GM23338 (cell line): ENCODE results near the gene ZNF577. TPM values are rescaled to one million over a fixed set of nuclear protein-coding genes. Genes with fewer than 3 reads are reported as not detected.

Experiments used
- ATAC-seq: fragments of 200-7000 bp; cut with Tn5 transposase; 3 replicates; pipeline ENCODE4 v1.9.1; 2020
- DNase-seq: peaks from one replicate; pipeline ENCODE4 v3.0.0-alpha.2; 2015; ENCODE audit warnings: low spot score
- H2AFZ ChIP-seq: fragments of 200-600 bp; sonication (generic); 2 replicates; pipeline ENCODE4 v1.8.0; 2016; ENCODE audit warnings: antibody characterized with exemption, mild to moderate bottlenecking, moderate library complexity
- H3F3A ChIP-seq: fragments of 200-600 bp; sonication (generic); replicated peaks from 2 replicates; pipeline ENCODE4 v1.8.0; 2017; ENCODE audit warnings: antibody characterized with exemption, mixed run types, low read depth
- H3K27ac ChIP-seq: fragments of 200-600 bp; sonication (generic); 2 replicates; pipeline ENCODE4 v1.6.1; 2016; ENCODE audit warnings: low read depth
- H3K27me3 ChIP-seq: fragments of 200-600 bp; sonication (generic); 2 replicates; pipeline ENCODE4 v1.8.0; 2016; ENCODE audit warnings: mild to moderate bottlenecking, mixed run types, moderate library complexity; ENCODE audit not compliant: insufficient read depth
- H3K36me3 ChIP-seq: fragments of 200-600 bp; sonication (generic); 2 replicates; pipeline ENCODE4 v1.8.0; 2016; ENCODE audit warnings: mild to moderate bottlenecking; ENCODE audit not compliant: insufficient read depth
- H3K4me1 ChIP-seq: fragments of 200-600 bp; sonication (generic); 2 replicates; pipeline ENCODE4 v1.8.0; 2016; ENCODE audit warnings: mild to moderate bottlenecking, moderate library complexity; ENCODE audit not compliant: insufficient read depth
- H3K4me2 ChIP-seq: fragments of 200-600 bp; sonication (generic); 2 replicates; pipeline ENCODE4 v1.7.1; 2017; ENCODE audit warnings: mixed run types
- H3K4me3 ChIP-seq: fragments of 200-600 bp; sonication (generic); 2 replicates; pipeline ENCODE4 v1.6.1; 2016; ENCODE audit warnings: mixed run types
- H3K79me2 ChIP-seq: fragments of 200-600 bp; sonication (generic); replicated peaks from 2 replicates; pipeline ENCODE4 v1.8.0; 2017; ENCODE audit warnings: mild to moderate bottlenecking; ENCODE audit not compliant: insufficient read depth
- H3K9me2 ChIP-seq: fragments of 200-600 bp; sonication (generic); 2 replicates; pipeline ENCODE4 v1.8.0; 2017; ENCODE audit not compliant: insufficient read depth
- H4K20me1 ChIP-seq: fragments of 200-600 bp; sonication (generic); replicated peaks from 2 replicates; pipeline ENCODE4 v1.8.0; 2017; ENCODE audit warnings: mild to moderate bottlenecking; ENCODE audit not compliant: insufficient read depth
- H3K27ac Mint-ChIP-seq: 2 replicates; pipeline ENCODE4 v1.8.0; 2020; ENCODE audit warnings: inconsistent platforms, mild to moderate bottlenecking, moderate library complexity, mixed read lengths
- H3K27me3 Mint-ChIP-seq: 3 replicates; pipeline ENCODE4 v1.8.0; 2022; ENCODE audit warnings: low read depth, mild to moderate bottlenecking, moderate library complexity, mixed read lengths, inconsistent platforms; ENCODE audit not compliant: insufficient read depth, poor library complexity
- H3K36me3 Mint-ChIP-seq: 3 replicates; pipeline ENCODE4 v1.8.0; 2021; ENCODE audit warnings: low read depth, mild to moderate bottlenecking, inconsistent platforms, moderate library complexity, mixed read lengths
- H3K4me1 Mint-ChIP-seq: 3 replicates; pipeline ENCODE4 v1.8.0; 2020; ENCODE audit warnings: mild to moderate bottlenecking, inconsistent platforms, mixed read lengths
- H3K4me3 Mint-ChIP-seq: 3 replicates; pipeline ENCODE4 v1.8.0; 2021; ENCODE audit warnings: moderate library complexity, mild to moderate bottlenecking, inconsistent platforms, mixed read lengths
- H3K9me3 Mint-ChIP-seq: 3 replicates; pipeline ENCODE4 v1.8.0; 2020; ENCODE audit warnings: moderate library complexity, mild to moderate bottlenecking, inconsistent platforms, mixed read lengths
- CREB1 ChIP-seq: fragments of 250-450 bp; sonication (Bioruptor Pico); IDR thresholded peaks from 2 replicates; pipeline ENCODE4 v1.5.0; 2020; ENCODE audit warnings: low read depth, mild to moderate bottlenecking, moderate library complexity
- EZH2 ChIP-seq: fragments of 200-600 bp; sonication (generic); IDR thresholded peaks from one replicate; pipeline ENCODE4 v1.8.0; 2017; ENCODE audit warnings: antibody characterized with exemption, mild to moderate bottlenecking, low read depth; ENCODE audit not compliant: unreplicated experiment
- EZH2phosphoT487 ChIP-seq: fragments of 200-600 bp; sonication (generic); IDR thresholded peaks from one replicate; pipeline ENCODE4 v1.8.1; 2018; ENCODE audit warnings: antibody characterized with exemption; ENCODE audit not compliant: unreplicated experiment
- JUNB ChIP-seq: IDR thresholded peaks from one replicate; pipeline ENCODE4 v1.6.1; 2016; ENCODE audit warnings: antibody characterized with exemption; ENCODE audit not compliant: unreplicated experiment
- NANOG ChIP-seq: IDR thresholded peaks from 2 replicates; pipeline ENCODE4 v1.6.1; 2016; ENCODE audit warnings: antibody characterized with exemption, borderline replicate concordance
- POLR2AphosphoS5 ChIP-seq: IDR thresholded peaks from 2 replicates; pipeline ENCODE4 v1.6.1; 2016; ENCODE audit warnings: antibody characterized with exemption, low read depth
- STAT1 ChIP-seq: IDR thresholded peaks from one replicate; pipeline ENCODE4 v1.6.1; 2016; ENCODE audit warnings: antibody characterized with exemption; ENCODE audit not compliant: unreplicated experiment
- ZNF114 ChIP-seq: fragments of 250-450 bp; sonication (Bioruptor Pico); IDR thresholded peaks from 2 replicates; pipeline ENCODE4 v1.5.0; 2020; ENCODE audit warnings: mild to moderate bottlenecking, moderate library complexity
- ZNF331 ChIP-seq: fragments of 250-450 bp; sonication (Bioruptor Pico); IDR thresholded peaks from 2 replicates; pipeline ENCODE4 v1.5.0; 2020; ENCODE audit warnings: low read depth, mild to moderate bottlenecking, moderate library complexity
- polyA plus RNA-seq: library from polyadenylated mRNA; unstranded; fragments of >200 nt; fragmentation: Nextera tagmentation; extraction: Ambion mirVana; gene quantifications from 2 replicates; pipeline ENCODE4 v1.2.1, GENCODE V29; 2016
- total RNA-seq: library from RNA; depleted of rRNA; stranded (reverse); fragments of >200 nt; shearing (Covaris generic); gene quantifications from 2 replicates; pipeline ENCODE4 v1.2.3, GENCODE V29; 2014
- TF ChIP-seq, protein P1 (sequence below): IDR thresholded peaks from 2 replicates; pipeline ENCODE4 v1.6.1; 2016; ENCODE audit warnings: antibody characterized with exemption
- TF ChIP-seq, protein P2 (sequence below), 2 experiments: fragments of 200-600 bp in 1 of 2; sonication (generic) in 1 of 2; conservative IDR thresholded peaks; 2 replicates each; pipeline versions ENCODE4 v1.5.1 to v1.6.1; 2016 to 2017; ENCODE audit warnings: antibody characterized with exemption in 2 of 2, low read depth in 2 of 2, mild to moderate bottlenecking in 2 of 2, moderate library complexity in 1 of 2
- TF ChIP-seq, protein P3 (sequence below): fragments of 250-450 bp; sonication (Bioruptor Pico); IDR thresholded peaks from 2 replicates; pipeline ENCODE4 v1.5.0; 2020; ENCODE audit warnings: mild to moderate bottlenecking, moderate library complexity
- TF ChIP-seq, protein P4 (sequence below): IDR thresholded peaks from one replicate; pipeline ENCODE4 v1.6.1; 2018; ENCODE audit warnings: antibody characterized with exemption; ENCODE audit not compliant: unreplicated experiment

The ZNF577 gene
- total and polyA plus RNA-seq, 2 experiments from 2014 or later = 18.3 to 37.7 TPM

DNA sequence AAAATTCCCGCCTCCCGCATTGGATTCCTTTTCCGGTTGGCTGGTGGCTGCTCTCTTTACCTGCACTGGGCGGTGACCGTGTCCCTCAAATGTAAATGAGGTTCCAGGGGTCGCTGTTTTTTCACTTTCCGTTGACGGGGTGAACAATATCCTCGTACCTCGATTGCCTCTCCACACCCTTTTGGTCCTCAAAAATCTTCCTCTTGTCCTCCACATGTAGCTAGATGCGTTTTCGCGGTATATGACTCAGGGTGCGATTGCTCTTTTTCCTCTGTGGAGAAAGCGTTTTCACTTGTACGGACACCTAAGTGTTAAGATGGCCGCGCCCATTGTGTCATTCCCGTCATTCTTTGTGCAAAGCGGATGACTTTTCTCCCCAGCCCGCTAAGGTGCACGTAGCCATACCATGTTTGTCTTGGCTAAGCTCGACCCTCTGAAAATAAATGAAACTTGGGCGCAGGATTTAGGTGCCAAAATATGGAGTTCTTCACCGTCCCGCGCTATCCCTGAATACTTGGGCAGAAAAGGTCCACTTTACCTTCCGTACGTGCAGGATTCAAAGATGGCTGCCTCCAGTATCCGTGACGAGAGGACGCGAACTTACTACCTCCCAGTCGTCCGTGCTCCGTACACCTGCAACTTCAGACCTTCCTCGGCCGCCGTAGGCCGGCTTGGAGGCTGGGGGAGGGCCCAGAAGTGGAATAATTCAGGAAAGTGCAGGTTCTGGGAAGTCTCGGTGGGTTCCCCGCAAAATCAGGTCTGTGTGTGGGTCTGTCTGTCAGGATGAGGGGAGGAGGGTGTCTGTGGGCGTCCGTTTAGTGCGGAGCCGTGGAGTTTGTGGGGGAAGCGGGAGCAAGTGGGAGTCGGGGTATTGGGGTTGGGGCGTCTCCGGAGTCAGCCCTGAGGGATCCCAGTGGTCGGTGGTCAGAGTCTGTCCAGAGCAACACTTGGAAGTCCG lies 39.3 kb upstream of the ZNF577 start, which contains the start of gene ZNF613:
Gene ZNF613 (plus strand): TSS at position 689 of the 958 bp plus-strand sequence. CDS start 8,749 bp downstream, outside the sequence.
- Histone ChIP-seq H4K20me1 (no peaks in the 10 kb centered on the region; the same call in 1 of the 2 replicates), H3K79me2 (peaks cover 47% of the 10 kb centered on the region), H3K9me2 (peaks cover 6% of the 10 kb centered on the region; the same call in 1 of the 2 replicates), H2AFZ (peak within 1 kb of the TSS; percentile 95), H3F3A (no peaks in the 10 kb centered on the region), H3K27me3 (no peaks in the 10 kb centered on the region), H3K4me1 (0 out of 2 replicates have a peak, but pooled peaks cover 10% of the 10 kb centered on the region), H3K4me3 (peak within 1 kb of the TSS; percentile 74), H3K27ac (peak within 1 kb of the TSS; percentile 95), H3K36me3 (peaks cover 34% of the 10 kb centered on the region), H3K4me2 (peak within 1 kb of the TSS; percentile 77)
- peak within 1 kb of the TSS; percentile 99 for H3K27ac Mint-ChIP-seq
- H3K4me3 Mint-ChIP-seq = peak within 1 kb of the TSS; percentile 96
- peaks cover 89% of the 10 kb centered on the region for H3K36me3 Mint-ChIP-seq
- peaks cover 9% of the 10 kb centered on the region for H3K27me3 Mint-ChIP-seq
- ATAC-seq (peak; percentile 95), DNase-seq (peak; percentile 99)
- TF ChIP-seq EZH2 (no peak), ZNF114 (0 out of 2 replicates have a peak, but pooled peaks have one; percentile 72), STAT1 (no peak), NANOG (no peak), CREB1 (CRISPR knock-in tag) (peak; percentile 72), JUNB (no peak), EZH2phosphoT487 (no peak), POLR2AphosphoS5 (peak; percentile 45), ZNF331 (CRISPR knock-in tag) (no peak)
- TF ChIP-seq, protein P1, sequence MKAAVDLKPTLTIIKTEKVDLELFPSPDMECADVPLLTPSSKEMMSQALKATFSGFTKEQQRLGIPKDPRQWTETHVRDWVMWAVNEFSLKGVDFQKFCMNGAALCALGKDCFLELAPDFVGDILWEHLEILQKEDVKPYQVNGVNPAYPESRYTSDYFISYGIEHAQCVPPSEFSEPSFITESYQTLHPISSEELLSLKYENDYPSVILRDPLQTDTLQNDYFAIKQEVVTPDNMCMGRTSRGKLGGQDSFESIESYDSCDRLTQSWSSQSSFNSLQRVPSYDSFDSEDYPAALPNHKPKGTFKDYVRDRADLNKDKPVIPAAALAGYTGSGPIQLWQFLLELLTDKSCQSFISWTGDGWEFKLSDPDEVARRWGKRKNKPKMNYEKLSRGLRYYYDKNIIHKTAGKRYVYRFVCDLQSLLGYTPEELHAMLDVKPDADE = peak; percentile 75
- TF ChIP-seq, protein P2, sequence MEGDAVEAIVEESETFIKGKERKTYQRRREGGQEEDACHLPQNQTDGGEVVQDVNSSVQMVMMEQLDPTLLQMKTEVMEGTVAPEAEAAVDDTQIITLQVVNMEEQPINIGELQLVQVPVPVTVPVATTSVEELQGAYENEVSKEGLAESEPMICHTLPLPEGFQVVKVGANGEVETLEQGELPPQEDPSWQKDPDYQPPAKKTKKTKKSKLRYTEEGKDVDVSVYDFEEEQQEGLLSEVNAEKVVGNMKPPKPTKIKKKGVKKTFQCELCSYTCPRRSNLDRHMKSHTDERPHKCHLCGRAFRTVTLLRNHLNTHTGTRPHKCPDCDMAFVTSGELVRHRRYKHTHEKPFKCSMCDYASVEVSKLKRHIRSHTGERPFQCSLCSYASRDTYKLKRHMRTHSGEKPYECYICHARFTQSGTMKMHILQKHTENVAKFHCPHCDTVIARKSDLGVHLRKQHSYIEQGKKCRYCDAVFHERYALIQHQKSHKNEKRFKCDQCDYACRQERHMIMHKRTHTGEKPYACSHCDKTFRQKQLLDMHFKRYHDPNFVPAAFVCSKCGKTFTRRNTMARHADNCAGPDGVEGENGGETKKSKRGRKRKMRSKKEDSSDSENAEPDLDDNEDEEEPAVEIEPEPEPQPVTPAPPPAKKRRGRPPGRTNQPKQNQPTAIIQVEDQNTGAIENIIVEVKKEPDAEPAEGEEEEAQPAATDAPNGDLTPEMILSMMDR (conservative IDR thresholded peaks at IDR 0.05; ENCODE audit: low read depth in 2 of 2) = peak; percentile 24 to 44; a peak in 3 of 4 replicates
- TF ChIP-seq, protein P3, sequence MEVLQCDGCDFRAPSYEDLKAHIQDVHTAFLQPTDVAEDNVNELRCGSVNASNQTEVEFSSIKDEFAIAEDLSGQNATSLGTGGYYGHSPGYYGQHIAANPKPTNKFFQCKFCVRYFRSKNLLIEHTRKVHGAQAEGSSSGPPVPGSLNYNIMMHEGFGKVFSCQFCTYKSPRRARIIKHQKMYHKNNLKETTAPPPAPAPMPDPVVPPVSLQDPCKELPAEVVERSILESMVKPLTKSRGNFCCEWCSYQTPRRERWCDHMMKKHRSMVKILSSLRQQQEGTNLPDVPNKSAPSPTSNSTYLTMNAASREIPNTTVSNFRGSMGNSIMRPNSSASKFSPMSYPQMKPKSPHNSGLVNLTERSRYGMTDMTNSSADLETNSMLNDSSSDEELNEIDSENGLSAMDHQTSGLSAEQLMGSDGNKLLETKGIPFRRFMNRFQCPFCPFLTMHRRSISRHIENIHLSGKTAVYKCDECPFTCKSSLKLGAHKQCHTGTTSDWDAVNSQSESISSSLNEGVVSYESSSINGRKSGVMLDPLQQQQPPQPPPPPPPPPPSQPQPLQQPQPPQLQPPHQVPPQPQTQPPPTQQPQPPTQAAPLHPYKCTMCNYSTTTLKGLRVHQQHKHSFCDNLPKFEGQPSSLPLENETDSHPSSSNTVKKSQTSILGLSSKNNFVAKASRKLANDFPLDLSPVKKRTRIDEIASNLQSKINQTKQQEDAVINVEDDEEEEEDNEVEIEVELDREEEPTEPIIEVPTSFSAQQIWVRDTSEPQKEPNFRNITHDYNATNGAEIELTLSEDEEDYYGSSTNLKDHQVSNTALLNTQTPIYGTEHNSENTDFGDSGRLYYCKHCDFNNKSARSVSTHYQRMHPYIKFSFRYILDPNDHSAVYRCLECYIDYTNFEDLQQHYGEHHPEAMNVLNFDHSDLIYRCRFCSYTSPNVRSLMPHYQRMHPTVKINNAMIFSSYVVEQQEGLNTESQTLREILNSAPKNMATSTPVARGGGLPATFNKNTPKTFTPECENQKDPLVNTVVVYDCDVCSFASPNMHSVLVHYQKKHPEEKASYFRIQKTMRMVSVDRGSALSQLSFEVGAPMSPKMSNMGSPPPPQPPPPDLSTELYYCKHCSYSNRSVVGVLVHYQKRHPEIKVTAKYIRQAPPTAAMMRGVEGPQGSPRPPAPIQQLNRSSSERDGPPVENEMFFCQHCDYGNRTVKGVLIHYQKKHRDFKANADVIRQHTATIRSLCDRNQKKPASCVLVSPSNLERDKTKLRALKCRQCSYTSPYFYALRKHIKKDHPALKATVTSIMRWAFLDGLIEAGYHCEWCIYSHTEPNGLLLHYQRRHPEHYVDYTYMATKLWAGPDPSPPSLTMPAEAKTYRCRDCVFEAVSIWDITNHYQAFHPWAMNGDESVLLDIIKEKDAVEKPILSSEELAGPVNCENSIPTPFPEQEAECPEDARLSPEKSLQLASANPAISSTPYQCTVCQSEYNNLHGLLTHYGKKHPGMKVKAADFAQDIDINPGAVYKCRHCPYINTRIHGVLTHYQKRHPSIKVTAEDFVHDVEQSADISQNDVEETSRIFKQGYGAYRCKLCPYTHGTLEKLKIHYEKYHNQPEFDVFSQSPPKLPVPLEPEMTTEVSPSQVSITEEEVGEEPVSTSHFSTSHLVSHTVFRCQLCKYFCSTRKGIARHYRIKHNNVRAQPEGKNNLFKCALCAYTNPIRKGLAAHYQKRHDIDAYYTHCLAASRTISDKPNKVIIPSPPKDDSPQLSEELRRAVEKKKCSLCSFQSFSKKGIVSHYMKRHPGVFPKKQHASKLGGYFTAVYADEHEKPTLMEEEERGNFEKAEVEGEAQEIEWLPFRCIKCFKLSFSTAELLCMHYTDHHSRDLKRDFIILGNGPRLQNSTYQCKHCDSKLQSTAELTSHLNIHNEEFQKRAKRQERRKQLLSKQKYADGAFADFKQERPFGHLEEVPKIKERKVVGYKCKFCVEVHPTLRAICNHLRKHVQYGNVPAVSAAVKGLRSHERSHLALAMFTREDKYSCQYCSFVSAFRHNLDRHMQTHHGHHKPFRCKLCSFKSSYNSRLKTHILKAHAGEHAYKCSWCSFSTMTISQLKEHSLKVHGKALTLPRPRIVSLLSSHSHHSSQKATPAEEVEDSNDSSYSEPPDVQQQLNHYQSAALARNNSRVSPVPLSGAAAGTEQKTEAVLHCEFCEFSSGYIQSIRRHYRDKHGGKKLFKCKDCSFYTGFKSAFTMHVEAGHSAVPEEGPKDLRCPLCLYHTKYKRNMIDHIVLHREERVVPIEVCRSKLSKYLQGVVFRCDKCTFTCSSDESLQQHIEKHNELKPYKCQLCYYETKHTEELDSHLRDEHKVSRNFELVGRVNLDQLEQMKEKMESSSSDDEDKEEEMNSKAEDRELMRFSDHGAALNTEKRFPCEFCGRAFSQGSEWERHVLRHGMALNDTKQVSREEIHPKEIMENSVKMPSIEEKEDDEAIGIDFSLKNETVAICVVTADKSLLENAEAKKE (CRISPR knock-in tag) = no peak
- TF ChIP-seq, protein P4, sequence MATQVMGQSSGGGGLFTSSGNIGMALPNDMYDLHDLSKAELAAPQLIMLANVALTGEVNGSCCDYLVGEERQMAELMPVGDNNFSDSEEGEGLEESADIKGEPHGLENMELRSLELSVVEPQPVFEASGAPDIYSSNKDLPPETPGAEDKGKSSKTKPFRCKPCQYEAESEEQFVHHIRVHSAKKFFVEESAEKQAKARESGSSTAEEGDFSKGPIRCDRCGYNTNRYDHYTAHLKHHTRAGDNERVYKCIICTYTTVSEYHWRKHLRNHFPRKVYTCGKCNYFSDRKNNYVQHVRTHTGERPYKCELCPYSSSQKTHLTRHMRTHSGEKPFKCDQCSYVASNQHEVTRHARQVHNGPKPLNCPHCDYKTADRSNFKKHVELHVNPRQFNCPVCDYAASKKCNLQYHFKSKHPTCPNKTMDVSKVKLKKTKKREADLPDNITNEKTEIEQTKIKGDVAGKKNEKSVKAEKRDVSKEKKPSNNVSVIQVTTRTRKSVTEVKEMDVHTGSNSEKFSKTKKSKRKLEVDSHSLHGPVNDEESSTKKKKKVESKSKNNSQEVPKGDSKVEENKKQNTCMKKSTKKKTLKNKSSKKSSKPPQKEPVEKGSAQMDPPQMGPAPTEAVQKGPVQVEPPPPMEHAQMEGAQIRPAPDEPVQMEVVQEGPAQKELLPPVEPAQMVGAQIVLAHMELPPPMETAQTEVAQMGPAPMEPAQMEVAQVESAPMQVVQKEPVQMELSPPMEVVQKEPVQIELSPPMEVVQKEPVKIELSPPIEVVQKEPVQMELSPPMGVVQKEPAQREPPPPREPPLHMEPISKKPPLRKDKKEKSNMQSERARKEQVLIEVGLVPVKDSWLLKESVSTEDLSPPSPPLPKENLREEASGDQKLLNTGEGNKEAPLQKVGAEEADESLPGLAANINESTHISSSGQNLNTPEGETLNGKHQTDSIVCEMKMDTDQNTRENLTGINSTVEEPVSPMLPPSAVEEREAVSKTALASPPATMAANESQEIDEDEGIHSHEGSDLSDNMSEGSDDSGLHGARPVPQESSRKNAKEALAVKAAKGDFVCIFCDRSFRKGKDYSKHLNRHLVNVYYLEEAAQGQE = no peak
- H3K9me3 Mint-ChIP-seq = peaks cover 76% of the 10 kb centered on the region
- peaks cover 10% of the 10 kb centered on the region for H3K4me1 Mint-ChIP-seq
